ENCODE measurements around the gene TFDP1. TPM values are rescaled to one million over a fixed set of nuclear protein-coding genes. Genes with fewer than 3 reads are reported as not detected.

TFDP1 gene
- total RNA-seq, 3 donors from 2014 or later = 31.8 to 34.0 (median 33.3) TPM

GRCh38 chr13:113638173-113638746, 53.7 kb downstream of the TFDP1 start:
- Histone ChIP-seq H3K4me1 (no peaks in the 10 kb centered on the region), H3K9me3 (no peaks in the 10 kb centered on the region), H3K4me3 (no peak overlapping the region), H3K36me3 (no peaks in the 10 kb centered on the region), H3K27ac (no peak overlapping the region), H3K27me3 (no peaks in the 10 kb centered on the region)
- TF ChIP-seq CTCF (IDR thresholded peaks at IDR 0.05) = no peak
- no peak for TF ChIP-seq POLR2A (IDR thresholded peaks at IDR 0.05)
- TF ChIP-seq POLR2AphosphoS5 (IDR thresholded peaks at IDR 0.05) = no peak
- intact Hi-C loops (cut with DNase I; ENCODE audit: low total_unique reads) = no loop called here
- peak in 1 of 2 donors; percentile 17 for DNase-seq (ENCODE audit: low spot score in 2 of 2)

- Histone ChIP-seq H3K27ac (no peak overlapping the region), H3K36me3 (no peaks in the 10 kb centered on the region), H3K4me3 (no peak overlapping the region), H3K27me3 (no peaks in the 10 kb centered on the region), H3K9me3 (no peaks in the 10 kb centered on the region), H3K4me1 (no peaks in the 10 kb centered on the region)
- peak in 1 of 2 donors; percentile 25 for DNase-seq (ENCODE audit: low spot score in 2 of 2)
- intact Hi-C loops (cut with DNase I; ENCODE audit: low total_unique reads) = no loop called here
- TF ChIP-seq CTCF (IDR thresholded peaks at IDR 0.05) (no peak), POLR2AphosphoS5 (IDR thresholded peaks at IDR 0.05) (no peak), POLR2A (IDR thresholded peaks at IDR 0.05) (no peak)
Observed at GRCh38 chr13:113638806-113639205, 54.3 kb downstream of the TFDP1 start.

GRCh38 chr13:113639616-113640262, 55.2 kb downstream of the TFDP1 start:
- Histone ChIP-seq H3K9me3 (no peaks in the 10 kb centered on the region), H3K4me3 (peak overlapping the region in 1 of 3 donors; percentile 35), H3K4me1 (no peaks in the 10 kb centered on the region), H3K27ac (peak overlapping the region in 1 of 2 donors; percentile 7), H3K27me3 (no peaks in the 10 kb centered on the region), H3K36me3 (no peaks in the 10 kb centered on the region)
- peak; percentile 30 to 45 for DNase-seq (ENCODE audit: low spot score in 2 of 2)
- intact Hi-C loops (cut with DNase I; ENCODE audit: low total_unique reads) = no loop called here
- no peak for TF ChIP-seq POLR2AphosphoS5 (IDR thresholded peaks at IDR 0.05)
- TF ChIP-seq POLR2A (IDR thresholded peaks at IDR 0.05) = no peak
- TF ChIP-seq CTCF (IDR thresholded peaks at IDR 0.05) = no peak

- Histone ChIP-seq H3K4me3 (no peak overlapping the region), H3K36me3 (no peaks in the 10 kb centered on the region), H3K27ac (no peak overlapping the region), H3K9me3 (no peaks in the 10 kb centered on the region), H3K27me3 (no peaks in the 10 kb centered on the region), H3K4me1 (no peaks in the 10 kb centered on the region)
- intact Hi-C loops (cut with DNase I; ENCODE audit: low total_unique reads) = no loop called here
- TF ChIP-seq CTCF (IDR thresholded peaks at IDR 0.05) (no peak), POLR2AphosphoS5 (IDR thresholded peaks at IDR 0.05) (no peak), POLR2A (IDR thresholded peaks at IDR 0.05) (no peak)
- DNase-seq (ENCODE audit: low spot score in 2 of 2) = peak in 1 of 2 donors; percentile 40
Observed at GRCh38 chr13:113641426-113641825, 56.9 kb downstream of the TFDP1 start.

- DNase-seq (ENCODE audit: low spot score in 2 of 2) = no peak
- intact Hi-C loops (cut with DNase I; ENCODE audit: low total_unique reads) = no loop called here
- H3K27me3 ChIP-seq = no peaks in the 10 kb centered on the region
Observed at GRCh38 chr13:113642563-113642962, 58.0 kb downstream of the TFDP1 start.

More at GRCh38 chr13:113642563-113642962, 58.0 kb downstream of the TFDP1 start:
- H3K4me3 ChIP-seq = no peak overlapping the region
- no peaks in the 10 kb centered on the region for H3K36me3 ChIP-seq
- no peaks in the 10 kb centered on the region for H3K4me1 ChIP-seq
- no peak for TF ChIP-seq CTCF (IDR thresholded peaks at IDR 0.05)
- no peak for TF ChIP-seq POLR2A (IDR thresholded peaks at IDR 0.05)
- no peak for TF ChIP-seq POLR2AphosphoS5 (IDR thresholded peaks at IDR 0.05)
- no peak overlapping the region for H3K27ac ChIP-seq
- H3K9me3 ChIP-seq = no peaks in the 10 kb centered on the region

Measured in breast epithelium (tissue), 4 donors.